Rectal smooth muscle tissue (tissue), 1 donor: ENCODE results near the gene C1QL1.

Experiments used
- H3K27ac ChIP-seq: one replicate; pipeline ENCODE4 v1.7.0; 2013; ENCODE audit warnings: low read depth, low read length, inconsistent platforms
- H3K27me3 ChIP-seq: one replicate; pipeline ENCODE4 v1.7.0; 2013; ENCODE audit warnings: low read length; ENCODE audit not compliant: control insufficient read depth, insufficient read depth
- H3K36me3 ChIP-seq: one replicate; pipeline ENCODE4 v1.7.0; 2013; ENCODE audit warnings: low read length; ENCODE audit not compliant: control insufficient read depth, insufficient read depth
- H3K4me1 ChIP-seq: one replicate; pipeline ENCODE4 v1.7.0; 2013; ENCODE audit warnings: low read length; ENCODE audit not compliant: control insufficient read depth, insufficient read depth
- H3K4me3 ChIP-seq: one replicate; pipeline ENCODE4 v1.7.0; 2013; ENCODE audit warnings: low read length
- H3K9ac ChIP-seq: one replicate; pipeline ENCODE4 v1.7.0; 2013; ENCODE audit warnings: low read length

Gene C1QL1

GRCh38 chr17:45001310-45001709 is 33.2 kb upstream of the C1QL1 start:
- H3K4me1 ChIP-seq, result no peaks in the 10 kb centered on the region
- H3K27ac ChIP-seq, result no peak overlapping the region
- no peak overlapping the region for H3K4me3 ChIP-seq
- no peaks in the 10 kb centered on the region for H3K36me3 ChIP-seq
- no peak overlapping the region for H3K9ac ChIP-seq
- H3K27me3 ChIP-seq, result no peaks in the 10 kb centered on the region

GRCh38 chr17:44999433-44999832 is 31.3 kb upstream of the C1QL1 start:
- H3K27me3 ChIP-seq, result no peaks in the 10 kb centered on the region
- H3K9ac ChIP-seq, result no peak overlapping the region
- no peaks in the 10 kb centered on the region for H3K4me1 ChIP-seq
- no peak overlapping the region for H3K4me3 ChIP-seq
- no peak overlapping the region for H3K27ac ChIP-seq
- H3K36me3 ChIP-seq, result no peaks in the 10 kb centered on the region

DNA sequence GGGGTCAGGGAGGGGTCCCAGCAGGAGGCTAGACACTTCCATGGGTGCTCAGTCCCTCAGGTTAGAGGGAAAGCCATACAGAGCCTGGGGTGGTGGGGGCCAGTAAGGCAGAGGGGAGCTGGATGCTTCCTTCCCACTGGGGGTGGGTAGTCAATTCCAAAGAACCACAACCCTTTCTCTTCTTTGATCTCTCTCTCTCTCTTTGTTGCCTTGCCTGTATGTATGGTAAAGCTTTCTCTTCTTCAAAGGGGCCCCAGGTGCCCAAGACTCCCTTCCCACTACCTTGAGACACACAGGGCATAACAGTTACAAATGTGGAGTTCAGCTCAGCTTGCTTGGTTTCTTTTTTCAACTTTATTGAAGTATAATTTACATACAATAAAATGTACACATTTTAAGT is 30.5 kb upstream of the C1QL1 start:
- H3K9ac ChIP-seq, result no peak overlapping the region
- H3K27ac ChIP-seq, result no peak overlapping the region
- no peak overlapping the region for H3K4me3 ChIP-seq
- H3K36me3 ChIP-seq, result no peaks in the 10 kb centered on the region
- no peaks in the 10 kb centered on the region for H3K27me3 ChIP-seq
- no peaks in the 10 kb centered on the region for H3K4me1 ChIP-seq

DNA sequence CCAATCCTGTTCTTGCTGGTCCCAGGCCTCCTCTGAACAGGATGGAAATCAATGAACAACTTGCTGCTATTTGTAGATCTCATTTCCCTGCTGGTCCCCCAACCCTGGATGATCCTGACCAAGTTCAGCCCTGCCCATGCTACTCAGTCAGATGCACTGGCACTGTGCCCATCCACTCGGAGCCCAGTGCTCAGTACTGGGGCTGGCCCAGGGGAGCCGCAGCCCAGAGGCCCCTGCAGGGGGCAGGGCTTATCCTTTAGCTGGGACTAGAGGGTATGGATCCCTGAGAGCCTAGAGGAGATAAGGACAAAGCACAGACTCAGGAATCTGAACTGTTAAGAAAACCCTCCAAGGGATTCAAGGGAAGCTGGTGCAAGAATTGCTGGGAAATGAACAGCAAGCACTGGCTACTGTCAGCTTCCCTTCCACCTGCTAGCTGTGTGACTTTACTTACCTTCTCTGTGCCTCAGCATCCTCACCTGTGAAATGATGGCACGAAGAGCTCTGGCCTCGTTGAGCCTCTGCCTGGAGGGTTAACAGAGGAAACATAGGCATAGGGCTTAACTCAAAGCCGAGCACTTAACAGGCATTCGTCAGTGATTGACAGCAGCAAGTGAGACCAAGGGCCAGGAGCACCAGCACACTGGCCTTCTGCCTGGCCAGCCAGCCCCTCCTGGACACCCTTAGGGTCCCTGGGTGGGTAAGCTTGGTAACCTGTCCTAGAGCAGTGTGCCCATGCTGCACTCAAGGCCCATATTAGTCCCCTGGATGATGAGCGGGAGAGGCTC is 29.8 kb upstream of the C1QL1 start:
- H3K36me3 ChIP-seq, result no peaks in the 10 kb centered on the region
- no peaks in the 10 kb centered on the region for H3K27me3 ChIP-seq
- no peak overlapping the region for H3K9ac ChIP-seq
- H3K4me1 ChIP-seq, result no peaks in the 10 kb centered on the region
- no peak overlapping the region for H3K27ac ChIP-seq
- H3K4me3 ChIP-seq, result no peak overlapping the region

DNA sequence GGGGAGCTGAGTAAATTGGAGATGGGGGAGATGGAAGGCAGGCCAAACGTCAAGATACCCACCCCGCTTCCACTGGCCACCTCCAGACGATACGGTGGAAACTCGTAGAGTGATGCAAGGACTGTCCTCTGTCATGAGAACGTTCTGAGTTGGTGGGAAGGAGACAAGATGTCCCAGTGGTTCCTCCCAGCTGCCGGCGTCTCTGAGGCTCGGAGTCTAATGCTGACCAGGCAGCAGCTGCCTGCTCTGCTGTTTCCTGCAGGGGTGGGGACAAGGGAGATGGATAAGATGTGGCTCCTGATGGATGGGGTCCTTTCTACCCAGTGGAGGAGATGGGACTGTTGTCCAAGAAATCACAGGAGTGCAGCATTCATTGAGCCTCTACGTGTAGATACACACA is 28.2 kb upstream of the C1QL1 start:
- Histone ChIP-seq H3K27me3 (no peaks in the 10 kb centered on the region), H3K4me1 (no peaks in the 10 kb centered on the region), H3K27ac (no peak overlapping the region), H3K4me3 (no peak overlapping the region), H3K9ac (no peak overlapping the region), H3K36me3 (no peaks in the 10 kb centered on the region)

- H3K36me3 ChIP-seq, result no peaks in the 10 kb centered on the region
- H3K4me3 ChIP-seq, result no peak overlapping the region
- no peaks in the 10 kb centered on the region for H3K27me3 ChIP-seq
- no peak overlapping the region for H3K27ac ChIP-seq
- H3K4me1 ChIP-seq, result no peaks in the 10 kb centered on the region
- no peak overlapping the region for H3K9ac ChIP-seq
Measured at GRCh38 chr17:44995436-44996001, 27.4 kb upstream of the C1QL1 start.

DNA sequence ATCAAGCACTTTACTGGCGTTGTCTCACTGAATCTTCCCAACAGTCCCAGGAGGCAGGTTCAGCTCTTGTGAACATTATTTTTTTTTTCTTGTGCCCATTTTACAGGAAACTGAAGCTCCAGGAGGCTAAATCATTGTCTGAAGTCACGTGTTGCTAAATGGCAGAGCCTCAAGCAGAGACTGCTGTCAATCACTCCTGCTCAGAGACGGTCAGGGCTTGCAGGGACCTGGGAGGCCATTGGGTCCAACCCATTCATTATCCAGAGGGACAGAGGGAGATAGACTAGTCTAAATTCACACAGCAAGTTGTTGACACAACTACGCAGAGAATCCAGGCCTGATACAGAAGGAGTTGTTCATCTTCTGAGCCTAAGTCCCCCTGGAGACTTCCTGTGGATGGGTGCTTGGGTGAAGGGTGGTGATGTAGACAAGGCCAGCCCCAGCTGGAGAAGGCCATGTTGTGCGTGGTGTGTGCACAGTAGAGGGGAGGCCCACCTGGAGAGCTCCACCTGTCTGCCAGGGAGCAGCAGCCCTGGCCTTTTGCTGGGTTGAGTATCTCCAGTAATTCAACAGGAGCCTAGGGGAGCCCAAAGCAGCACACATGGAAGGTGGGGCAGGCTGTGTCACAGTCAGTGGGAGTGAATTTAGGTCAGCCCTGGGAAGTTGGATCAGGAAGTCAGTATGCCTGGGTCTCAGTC is 24.3 kb upstream of the C1QL1 start:
- Histone ChIP-seq H3K27ac (no peak overlapping the region), H3K36me3 (no peaks in the 10 kb centered on the region), H3K9ac (no peak overlapping the region), H3K4me3 (no peak overlapping the region), H3K4me1 (no peaks in the 10 kb centered on the region), H3K27me3 (no peaks in the 10 kb centered on the region)

GRCh38 chr17:44990994-44991393 is 22.9 kb upstream of the C1QL1 start:
- no peak overlapping the region for H3K4me3 ChIP-seq
- no peaks in the 10 kb centered on the region for H3K27me3 ChIP-seq
- H3K36me3 ChIP-seq, result no peaks in the 10 kb centered on the region
- H3K9ac ChIP-seq, result no peak overlapping the region
- H3K27ac ChIP-seq, result no peak overlapping the region
- H3K4me1 ChIP-seq, result peaks cover 2% of the 10 kb centered on the region

GRCh38 chr17:44989552-44990138 is 21.5 kb upstream of the C1QL1 start:
- Histone ChIP-seq H3K4me1 (peaks cover 2% of the 10 kb centered on the region), H3K4me3 (no peak overlapping the region), H3K27me3 (no peaks in the 10 kb centered on the region)

DNA sequence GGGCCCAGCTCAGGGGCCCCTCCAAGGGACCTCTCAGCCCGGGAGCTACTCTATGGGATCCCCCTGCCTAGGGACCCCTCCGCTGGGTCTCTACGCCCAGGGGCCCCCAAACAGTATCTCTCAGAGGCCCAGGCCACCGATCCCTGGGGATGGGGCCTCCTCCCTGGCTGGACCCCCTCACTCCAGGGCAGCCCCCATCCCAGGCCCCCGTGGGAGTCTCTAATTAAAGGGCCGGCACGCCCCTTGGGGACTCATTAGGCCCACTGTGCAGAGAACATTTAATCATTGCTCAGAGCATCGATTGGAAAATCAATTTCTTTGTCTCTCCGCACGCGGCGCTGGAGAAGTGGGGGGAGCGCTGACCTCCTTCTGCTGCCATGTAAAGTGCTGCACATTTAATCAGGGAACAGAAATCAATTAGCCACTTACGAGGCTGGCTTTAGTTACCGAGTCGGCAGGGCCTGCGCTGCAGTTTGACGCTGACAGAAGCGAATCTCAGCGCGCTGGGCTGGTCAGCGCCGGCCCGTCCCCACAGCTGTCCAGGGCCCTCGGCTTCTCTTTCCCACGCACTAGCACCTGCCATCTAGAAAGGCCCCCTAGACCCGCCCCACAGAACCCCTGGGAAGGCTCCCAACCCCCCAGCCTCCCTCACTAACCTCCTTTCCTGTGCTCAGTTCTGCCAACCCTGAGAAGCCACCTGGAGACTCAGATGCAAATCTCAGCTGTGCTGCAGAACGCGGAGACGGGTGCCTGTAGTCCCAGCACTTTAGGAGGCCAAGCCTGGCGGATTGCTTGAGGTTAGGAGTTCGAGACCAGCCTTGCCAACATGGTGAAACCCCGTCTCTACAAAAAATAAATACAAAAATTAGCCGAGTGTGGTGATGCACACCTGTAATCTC is 20.2 kb upstream of the C1QL1 start:
- Histone ChIP-seq H3K27me3 (no peaks in the 10 kb centered on the region), H3K4me3 (no peak overlapping the region), H3K9ac (no peak overlapping the region), H3K4me1 (peaks cover 2% of the 10 kb centered on the region), H3K36me3 (no peaks in the 10 kb centered on the region), H3K27ac (no peak overlapping the region)

More at GRCh38 chr17:44989552-44990138, 21.5 kb upstream of the C1QL1 start:
- Histone ChIP-seq H3K36me3 (no peaks in the 10 kb centered on the region), H3K9ac (no peak overlapping the region), H3K27ac (no peak overlapping the region)

DNA sequence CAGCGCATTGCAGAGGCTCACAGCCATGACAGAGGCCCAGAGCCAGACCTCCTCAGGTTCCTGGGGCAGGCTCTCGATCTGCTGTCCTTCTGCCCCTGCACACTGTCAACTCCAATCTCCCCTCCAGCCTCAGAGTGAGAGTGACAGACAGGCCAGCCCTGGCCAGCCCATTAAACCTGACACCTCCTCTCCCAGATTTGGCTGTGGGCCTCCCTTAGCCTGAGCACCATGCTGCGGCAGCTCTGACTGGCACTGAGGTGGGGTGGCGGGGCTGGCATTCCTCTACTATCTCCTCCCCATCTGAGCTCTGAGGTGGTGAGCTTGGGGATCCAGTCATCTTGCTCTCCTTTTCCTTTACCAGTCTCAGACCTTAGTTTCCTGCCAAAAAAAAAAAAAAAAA is 15.5 kb upstream of the C1QL1 start:
- Histone ChIP-seq H3K27ac (no peak overlapping the region), H3K9ac (no peak overlapping the region), H3K27me3 (no peaks in the 10 kb centered on the region), H3K4me1 (peaks cover 30% of the 10 kb centered on the region), H3K4me3 (no peak overlapping the region), H3K36me3 (no peaks in the 10 kb centered on the region)
